ENCODE results near the gene TPPP. TPM values are rescaled to one million over a fixed set of nuclear protein-coding genes. Genes with fewer than 3 reads are reported as not detected.

The TPPP gene
- total RNA-seq, 1 donor from 2014 or later: 21.6 TPM

DNA sequence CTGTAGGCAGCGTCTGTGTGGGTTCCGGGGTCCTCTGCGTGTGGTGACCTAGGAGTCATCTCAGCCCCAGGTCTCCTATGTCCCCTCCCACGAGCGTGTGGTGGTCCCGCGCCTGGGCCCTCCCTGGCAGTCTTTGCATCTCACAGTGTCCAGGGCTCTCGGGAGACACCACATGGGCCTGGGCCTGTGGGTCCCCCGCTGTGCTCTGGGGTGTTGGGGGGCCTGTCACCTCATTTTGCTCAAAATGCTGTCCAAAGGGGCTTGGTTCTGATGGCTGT is 54.0 kb downstream of the TPPP start:
- no peak for DNase-seq
- TF ChIP-seq, protein P1, sequence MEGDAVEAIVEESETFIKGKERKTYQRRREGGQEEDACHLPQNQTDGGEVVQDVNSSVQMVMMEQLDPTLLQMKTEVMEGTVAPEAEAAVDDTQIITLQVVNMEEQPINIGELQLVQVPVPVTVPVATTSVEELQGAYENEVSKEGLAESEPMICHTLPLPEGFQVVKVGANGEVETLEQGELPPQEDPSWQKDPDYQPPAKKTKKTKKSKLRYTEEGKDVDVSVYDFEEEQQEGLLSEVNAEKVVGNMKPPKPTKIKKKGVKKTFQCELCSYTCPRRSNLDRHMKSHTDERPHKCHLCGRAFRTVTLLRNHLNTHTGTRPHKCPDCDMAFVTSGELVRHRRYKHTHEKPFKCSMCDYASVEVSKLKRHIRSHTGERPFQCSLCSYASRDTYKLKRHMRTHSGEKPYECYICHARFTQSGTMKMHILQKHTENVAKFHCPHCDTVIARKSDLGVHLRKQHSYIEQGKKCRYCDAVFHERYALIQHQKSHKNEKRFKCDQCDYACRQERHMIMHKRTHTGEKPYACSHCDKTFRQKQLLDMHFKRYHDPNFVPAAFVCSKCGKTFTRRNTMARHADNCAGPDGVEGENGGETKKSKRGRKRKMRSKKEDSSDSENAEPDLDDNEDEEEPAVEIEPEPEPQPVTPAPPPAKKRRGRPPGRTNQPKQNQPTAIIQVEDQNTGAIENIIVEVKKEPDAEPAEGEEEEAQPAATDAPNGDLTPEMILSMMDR (IDR thresholded peaks at IDR 0.05; ENCODE audit: borderline replicate concordance): no peak
- no peaks in the 10 kb centered on the region for H3K27me3 ChIP-seq (ENCODE audit: low read depth)
- no peaks in the 10 kb centered on the region for H3K4me1 ChIP-seq
- H3K36me3 ChIP-seq: peaks cover 48% of the 10 kb centered on the region
- H3K27ac ChIP-seq (replicated peaks): no peak overlapping the region
- no peak overlapping the region for H3K4me3 ChIP-seq
- peaks cover 5% of the 10 kb centered on the region for H3K9me3 ChIP-seq (replicated peaks)
- intact Hi-C loops (cut with micrococcal nuclease): no loop called here

DNA sequence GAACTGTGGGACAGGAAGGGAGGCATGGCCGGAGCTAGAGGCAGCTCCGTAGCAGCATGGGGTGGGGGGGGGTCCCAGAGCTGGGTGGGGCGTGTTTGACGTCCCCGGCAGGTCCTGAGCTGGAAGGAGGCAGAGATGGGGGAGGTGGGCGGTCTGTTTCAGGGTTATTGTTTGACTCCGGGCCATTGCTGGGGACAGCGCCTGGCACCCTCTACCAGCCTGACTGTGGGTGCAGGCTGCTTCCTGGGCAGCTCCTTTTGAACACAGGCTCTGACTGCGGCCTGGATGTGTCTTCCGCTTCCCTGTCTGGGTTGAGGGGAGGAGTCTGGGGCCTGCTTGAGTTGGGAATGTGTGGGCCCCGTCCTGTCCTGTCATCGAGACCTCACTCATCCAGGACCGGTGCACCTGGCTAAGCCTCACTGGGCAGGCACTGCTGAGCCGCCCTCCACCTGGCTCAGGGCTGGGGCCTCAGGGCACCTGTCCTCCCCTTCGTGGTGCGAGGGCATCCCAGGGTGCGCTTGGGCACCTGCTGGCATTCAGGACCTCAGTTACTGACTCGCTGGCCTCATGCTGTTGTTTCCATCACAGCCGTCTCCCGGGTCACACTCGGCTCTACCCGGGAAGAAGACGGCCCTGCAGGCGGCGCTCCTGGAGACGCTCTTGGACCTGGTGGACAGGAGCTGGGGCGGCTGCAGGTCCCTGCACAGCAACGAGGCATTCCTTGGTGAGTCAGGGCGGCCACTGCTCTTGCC is 54.5 kb downstream of the TPPP start:
- intact Hi-C loops (cut with micrococcal nuclease): no loop called here
- no peak overlapping the region for H3K4me3 ChIP-seq
- peaks cover 5% of the 10 kb centered on the region for H3K9me3 ChIP-seq (replicated peaks)
- no peaks in the 10 kb centered on the region for H3K27me3 ChIP-seq (ENCODE audit: low read depth)
- no peaks in the 10 kb centered on the region for H3K4me1 ChIP-seq
- peaks cover 51% of the 10 kb centered on the region for H3K36me3 ChIP-seq
- no peak for DNase-seq
- no peak overlapping the region for H3K27ac ChIP-seq (replicated peaks)
- TF ChIP-seq, protein P1 (IDR thresholded peaks at IDR 0.05; ENCODE audit: borderline replicate concordance): no peak

DNA sequence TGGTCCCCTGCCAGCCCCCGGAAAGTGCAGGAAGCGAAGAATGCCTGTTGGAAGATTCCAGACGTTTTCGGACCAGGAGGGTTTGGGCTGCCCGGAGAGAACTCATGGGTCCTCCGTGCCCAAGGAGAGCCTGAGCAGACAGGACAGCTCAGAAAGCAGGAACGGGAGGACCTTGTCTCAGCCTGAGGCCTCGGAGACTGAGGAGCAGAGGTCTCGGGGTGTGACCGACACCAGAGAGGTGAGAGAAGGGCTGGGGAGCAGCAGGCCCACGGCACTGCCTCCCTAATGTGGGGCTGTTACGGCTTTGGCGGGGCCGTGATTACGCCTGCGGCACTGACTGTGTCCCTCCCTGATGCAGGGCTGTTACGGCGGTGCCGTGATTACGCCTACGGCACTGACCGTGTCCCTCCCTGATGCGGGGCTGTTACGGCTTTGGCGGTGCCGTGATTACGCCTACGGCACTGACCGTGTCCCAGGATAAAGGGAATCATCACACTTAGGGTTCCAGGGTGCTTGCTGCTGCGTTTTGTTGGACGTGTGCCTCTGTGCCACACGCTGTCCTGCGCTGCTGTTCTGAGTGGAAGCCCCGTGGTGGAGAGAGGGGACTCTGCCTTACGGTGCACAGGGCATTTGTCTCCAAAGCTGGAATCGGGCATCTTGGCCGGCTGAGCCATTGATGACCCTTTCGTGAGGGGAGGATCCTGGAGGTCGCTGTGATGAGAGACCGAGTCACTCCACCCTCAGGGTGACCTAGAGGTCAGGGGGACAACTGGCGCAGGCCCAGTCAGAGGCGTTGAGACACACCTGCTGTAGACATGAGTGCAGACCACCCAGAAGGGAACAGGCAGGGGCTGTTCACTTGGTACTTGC is 55.3 kb downstream of the TPPP start:
- H3K4me3 ChIP-seq: no peak overlapping the region
- no peak for DNase-seq
- peaks cover 5% of the 10 kb centered on the region for H3K9me3 ChIP-seq (replicated peaks)
- TF ChIP-seq, protein P1 (IDR thresholded peaks at IDR 0.05; ENCODE audit: borderline replicate concordance): no peak
- intact Hi-C loops (cut with micrococcal nuclease): no loop called here
- peaks cover 51% of the 10 kb centered on the region for H3K36me3 ChIP-seq
- H3K27ac ChIP-seq (replicated peaks): no peak overlapping the region
- no peaks in the 10 kb centered on the region for H3K27me3 ChIP-seq (ENCODE audit: low read depth)
- H3K4me1 ChIP-seq: no peaks in the 10 kb centered on the region

DNA sequence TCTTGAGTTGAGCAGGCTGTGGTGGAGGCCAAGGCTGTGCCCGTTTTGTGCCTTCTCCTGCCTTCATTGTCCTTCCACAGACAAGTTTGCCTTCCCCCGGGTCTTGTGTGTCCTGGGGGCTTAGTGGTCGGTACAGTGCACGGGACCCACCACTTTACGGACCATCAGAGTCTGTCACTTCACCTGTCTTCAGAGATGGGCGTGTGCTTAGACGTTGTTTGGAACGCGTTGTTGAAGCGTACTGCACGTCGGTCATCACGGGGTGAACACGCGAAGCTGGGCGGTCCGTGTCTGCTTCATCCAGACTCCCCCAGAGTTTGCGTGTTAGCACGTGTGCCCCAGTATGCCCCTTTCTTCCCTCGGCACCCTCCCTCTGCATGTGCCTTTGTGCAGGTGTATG is 56.2 kb downstream of the TPPP start:
- Histone ChIP-seq H3K36me3 (peaks cover 51% of the 10 kb centered on the region), H3K27ac (replicated peaks) (no peak overlapping the region)
- no peak for DNase-seq

DNA sequence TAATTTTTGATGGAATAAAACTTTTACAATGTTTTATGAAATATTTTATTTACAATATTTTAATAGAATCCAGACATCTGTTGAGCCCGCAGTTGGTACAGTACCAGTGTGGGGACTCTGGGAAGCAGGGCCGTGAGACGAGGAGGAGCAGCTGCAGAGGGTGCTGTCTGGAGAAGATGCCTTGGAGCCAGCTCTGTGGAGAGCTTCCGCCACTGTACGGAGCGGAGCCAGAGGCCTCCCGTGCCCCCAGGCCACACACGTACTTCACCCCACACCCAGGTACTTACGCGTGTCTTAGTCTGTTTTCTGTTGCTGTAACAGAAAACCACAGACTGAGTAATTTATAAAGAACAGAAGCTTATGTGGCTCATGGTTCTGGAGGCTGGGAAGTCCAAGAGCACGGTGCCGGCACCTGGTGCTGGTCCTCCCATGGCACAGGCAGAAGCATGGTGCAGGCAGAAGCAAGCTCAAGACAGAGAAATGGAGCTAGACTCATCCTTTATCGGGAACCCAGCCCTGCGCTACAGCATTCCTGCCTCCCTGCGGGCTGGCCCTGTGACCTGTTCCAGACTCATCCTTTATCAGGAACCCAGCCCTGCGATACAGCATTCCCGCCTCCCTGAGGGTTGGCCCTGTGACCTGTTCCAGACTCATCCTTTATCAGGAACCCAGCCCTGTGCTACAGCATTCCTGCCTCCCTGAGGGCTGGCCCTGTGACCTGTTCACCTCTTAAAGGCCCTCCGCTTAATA is 57.7 kb downstream of the TPPP start:
- no peaks in the 10 kb centered on the region for H3K27me3 ChIP-seq (ENCODE audit: low read depth)
- peaks cover 46% of the 10 kb centered on the region for H3K36me3 ChIP-seq
- H3K27ac ChIP-seq (replicated peaks): no peak overlapping the region
- intact Hi-C loops (cut with micrococcal nuclease): no loop called here
- H3K9me3 ChIP-seq (replicated peaks): peaks cover 5% of the 10 kb centered on the region
- H3K4me1 ChIP-seq: no peaks in the 10 kb centered on the region
- TF ChIP-seq, protein P1 (IDR thresholded peaks at IDR 0.05; ENCODE audit: borderline replicate concordance): no peak
- DNase-seq: no peak
- no peak overlapping the region for H3K4me3 ChIP-seq

More for the DNA sequence above, 56.2 kb downstream of the TPPP start:
- peaks cover 5% of the 10 kb centered on the region for H3K9me3 ChIP-seq (replicated peaks)
- H3K4me1 ChIP-seq: no peaks in the 10 kb centered on the region
- intact Hi-C loops (cut with micrococcal nuclease): no loop called here
- TF ChIP-seq, protein P1 (IDR thresholded peaks at IDR 0.05; ENCODE audit: borderline replicate concordance): no peak
- H3K4me3 ChIP-seq: no peak overlapping the region
- H3K27me3 ChIP-seq (ENCODE audit: low read depth): no peaks in the 10 kb centered on the region

Data from left ventricle myocardium inferior (tissue), 1 donor.